ENCODE results near the gene ANO2. TPM values are rescaled to one million over a fixed set of nuclear protein-coding genes. Genes with fewer than 3 reads are reported as not detected.
A peak's percentile ranks its signal among the peaks of the same experiment; 100 is the strongest.

ANO2 gene
- total RNA-seq: 1.9 and 2.0 TPM in 2 replicates
- long read RNA-seq, partial matches to known transcripts: 0 of 1 reads
- long read RNA-seq, other reads (novel, unspliced or antisense): 1 of 1 reads

GRCh38 chr12:5945071-5946008 lies at the start of gene ANO2:
Gene ANO2, minus strand, starts transcription at chr12:5945259. Its CDS starts 42 bp downstream, at chr12:5945217.
- peak; percentile 48 for DNase-seq (ENCODE audit: low read depth, low spot score)
- Mint-ChIP-seq H3K27ac (ENCODE audit: unreplicated experiment) (peak within 1 kb of the TSS; percentile 86), H3K4me1 (peaks cover 12% of the 10 kb centered on the region), H3K4me3 (peak within 1 kb of the TSS; percentile 86), H3K9me3 (no peaks in the 10 kb centered on the region), H3K27me3 (ENCODE audit: low read depth) (peaks cover 66% of the 10 kb centered on the region), H3K36me3 (ENCODE audit: low read depth) (no peaks in the 10 kb centered on the region)
- no peak for TF ChIP-seq CTCF (conservative IDR thresholded peaks at IDR 0.05)

GRCh38 chr12:5989621-5990020 lies 44.6 kb upstream of the ANO2 start:
- no peak overlapping the region for H3K4me3 Mint-ChIP-seq
- DNase-seq (ENCODE audit: low read depth, low spot score): no peak

GRCh38 chr12:5988659-5989116 lies 43.6 kb upstream of the ANO2 start:
- no peak overlapping the region for H3K27ac Mint-ChIP-seq (ENCODE audit: unreplicated experiment)
- no peak overlapping the region for H3K4me3 Mint-ChIP-seq
- H3K9me3 Mint-ChIP-seq: no peaks in the 10 kb centered on the region
- no peaks in the 10 kb centered on the region for H3K27me3 Mint-ChIP-seq (ENCODE audit: low read depth)
- DNase-seq (ENCODE audit: low read depth, low spot score): peak; percentile 80
- TF ChIP-seq CTCF (conservative IDR thresholded peaks at IDR 0.05): peak; percentile 100
- peaks cover 11% of the 10 kb centered on the region for H3K4me1 Mint-ChIP-seq
- no peaks in the 10 kb centered on the region for H3K36me3 Mint-ChIP-seq (ENCODE audit: low read depth)

More at GRCh38 chr12:5989621-5990020, 44.6 kb upstream of the ANO2 start:
- H3K4me1 Mint-ChIP-seq: peaks cover 11% of the 10 kb centered on the region
- H3K27ac Mint-ChIP-seq (ENCODE audit: unreplicated experiment): no peak overlapping the region
- TF ChIP-seq CTCF (conservative IDR thresholded peaks at IDR 0.05): no peak
- H3K27me3 Mint-ChIP-seq (ENCODE audit: low read depth): no peaks in the 10 kb centered on the region
- H3K36me3 Mint-ChIP-seq (ENCODE audit: low read depth): no peaks in the 10 kb centered on the region
- H3K9me3 Mint-ChIP-seq: no peaks in the 10 kb centered on the region

GRCh38 chr12:5988088-5988487 lies 43.0 kb upstream of the ANO2 start:
- H3K36me3 Mint-ChIP-seq (ENCODE audit: low read depth): no peaks in the 10 kb centered on the region
- H3K4me3 Mint-ChIP-seq: no peak overlapping the region
- no peaks in the 10 kb centered on the region for H3K27me3 Mint-ChIP-seq (ENCODE audit: low read depth)
- no peaks in the 10 kb centered on the region for H3K9me3 Mint-ChIP-seq
- H3K27ac Mint-ChIP-seq (ENCODE audit: unreplicated experiment): no peak overlapping the region
- no peak for TF ChIP-seq CTCF (conservative IDR thresholded peaks at IDR 0.05)
- no peak for DNase-seq (ENCODE audit: low read depth, low spot score)
- peaks cover 11% of the 10 kb centered on the region for H3K4me1 Mint-ChIP-seq

- no peaks in the 10 kb centered on the region for H3K36me3 Mint-ChIP-seq (ENCODE audit: low read depth)
- H3K27me3 Mint-ChIP-seq (ENCODE audit: low read depth): no peaks in the 10 kb centered on the region
- no peak overlapping the region for H3K27ac Mint-ChIP-seq (ENCODE audit: unreplicated experiment)
- no peak for TF ChIP-seq CTCF (conservative IDR thresholded peaks at IDR 0.05)
- no peak overlapping the region for H3K4me3 Mint-ChIP-seq
- H3K4me1 Mint-ChIP-seq: peaks cover 11% of the 10 kb centered on the region
- no peaks in the 10 kb centered on the region for H3K9me3 Mint-ChIP-seq
- no peak for DNase-seq (ENCODE audit: low read depth, low spot score)
Observed at GRCh38 chr12:5987573-5987972, 42.5 kb upstream of the ANO2 start.

All from neural crest cell (in vitro differentiated cells).